Measurements from ENCODE around the gene ATG9B. TPM values are rescaled to one million over a fixed set of nuclear protein-coding genes. Genes with fewer than 3 reads are reported as not detected.

ATG9B gene
- total RNA-seq, 1 donor from 2014 or later = 0.17 TPM

DNA sequence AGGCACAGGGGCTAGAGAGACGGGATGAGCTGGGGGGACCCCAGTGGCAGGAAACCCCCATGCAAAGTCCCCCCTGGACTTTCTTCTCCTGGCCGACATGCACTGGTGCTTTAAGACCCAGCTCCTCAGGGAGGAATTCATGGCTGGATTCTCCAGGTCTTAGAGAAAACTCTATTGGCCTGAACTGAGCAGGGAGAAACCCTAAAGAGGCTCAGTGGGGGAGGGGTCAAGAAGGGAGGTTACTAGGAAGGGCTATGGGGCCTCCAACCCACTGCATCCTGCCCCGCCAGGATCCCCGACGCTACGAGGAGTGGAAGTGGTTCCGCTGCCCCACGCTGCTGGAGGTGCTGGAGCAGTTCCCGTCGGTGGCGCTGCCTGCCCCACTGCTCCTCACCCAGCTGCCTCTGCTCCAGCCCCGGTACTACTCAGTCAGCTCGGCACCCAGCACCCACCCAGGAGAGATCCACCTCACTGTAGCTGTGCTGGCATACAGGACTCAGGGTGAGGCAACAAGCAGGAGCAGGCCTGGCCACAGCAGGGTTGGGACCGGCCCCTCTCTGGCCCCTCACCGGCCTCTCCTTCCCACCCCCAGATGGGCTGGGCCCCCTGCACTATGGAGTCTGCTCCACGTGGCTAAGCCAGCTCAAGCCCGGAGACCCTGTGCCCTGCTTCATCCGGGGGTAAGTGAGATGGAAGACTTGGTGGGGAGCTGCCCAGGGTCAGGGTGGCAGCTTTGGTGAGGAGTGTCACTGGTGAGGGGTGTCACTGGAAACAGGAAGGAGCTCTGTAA lies 13.8 kb downstream of the ATG9B start:
- H3K27me3 ChIP-seq = peaks cover 5% of the 10 kb centered on the region
- ATAC-seq (peak; percentile 57), DNase-seq (no peak)
- H3K4me1 ChIP-seq = peaks cover 19% of the 10 kb centered on the region
- no peaks in the 10 kb centered on the region for H3K36me3 ChIP-seq
- no peak overlapping the region for H3K27ac ChIP-seq
- intact Hi-C loops (cut with DNase I) = no loop called here
- no peaks in the 10 kb centered on the region for H3K9me3 ChIP-seq
- H3K4me3 ChIP-seq = no peak overlapping the region
- TF ChIP-seq CTCF (IDR thresholded peaks at IDR 0.05) = no peak

- Histone ChIP-seq H3K27me3 (peaks cover 5% of the 10 kb centered on the region), H3K9me3 (no peaks in the 10 kb centered on the region), H3K27ac (no peak overlapping the region), H3K4me3 (no peak overlapping the region), H3K4me1 (peaks cover 19% of the 10 kb centered on the region), H3K36me3 (no peaks in the 10 kb centered on the region)
- no peak for ATAC-seq
- no peak for DNase-seq
- no peak for TF ChIP-seq CTCF (IDR thresholded peaks at IDR 0.05)
- intact Hi-C loops (cut with DNase I) = no loop called here
Measured at GRCh38 chr7:151010037-151010306, 14.3 kb downstream of the ATG9B start.

- Histone ChIP-seq H3K4me3 (no peak overlapping the region), H3K27ac (no peak overlapping the region), H3K27me3 (peaks cover 5% of the 10 kb centered on the region), H3K36me3 (no peaks in the 10 kb centered on the region), H3K4me1 (peaks cover 19% of the 10 kb centered on the region), H3K9me3 (no peaks in the 10 kb centered on the region)
- TF ChIP-seq CTCF (IDR thresholded peaks at IDR 0.05) = no peak
- DNase-seq (no peak), ATAC-seq (no peak)
- intact Hi-C loops (cut with DNase I) = no loop called here
Measured at GRCh38 chr7:151009327-151010036, 14.8 kb downstream of the ATG9B start.

GRCh38 chr7:151008511-151009323 lies 15.6 kb downstream of the ATG9B start:
- Histone ChIP-seq H3K27ac (no peak overlapping the region), H3K9me3 (no peaks in the 10 kb centered on the region), H3K4me3 (peak overlapping the region; percentile 24), H3K4me1 (peaks cover 19% of the 10 kb centered on the region), H3K36me3 (no peaks in the 10 kb centered on the region), H3K27me3 (peaks cover 5% of the 10 kb centered on the region)
- peak; percentile 65 for ATAC-seq
- peak; percentile 83 for DNase-seq
- intact Hi-C loops (cut with DNase I) = no loop called here
- peak; percentile 74 for TF ChIP-seq CTCF (IDR thresholded peaks at IDR 0.05)

DNA sequence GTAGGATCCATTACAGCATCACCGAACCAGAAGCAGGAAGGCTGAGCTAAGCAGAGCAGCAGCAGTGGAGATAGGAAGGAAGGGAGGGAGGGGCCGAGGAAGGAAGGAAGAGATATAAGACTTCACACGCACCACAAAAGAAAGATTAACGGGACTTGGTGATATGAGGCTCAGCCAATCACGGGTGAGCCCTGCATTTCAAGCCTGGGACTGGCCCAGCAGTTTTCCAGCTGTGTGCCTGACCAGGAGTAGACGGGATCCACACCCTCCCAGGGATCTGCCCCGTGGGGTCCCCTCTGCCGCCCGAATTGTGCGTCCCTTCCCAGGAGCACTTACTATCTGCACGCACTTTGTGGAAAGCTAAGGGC lies 16.2 kb downstream of the ATG9B start:
- peaks cover 19% of the 10 kb centered on the region for H3K4me1 ChIP-seq

More for the DNA sequence above, 16.2 kb downstream of the ATG9B start:
- intact Hi-C loops (cut with DNase I) = no loop called here
- H3K27me3 ChIP-seq = no peaks in the 10 kb centered on the region
- ATAC-seq (no peak), DNase-seq (no peak)
- peak overlapping the region; percentile 24 for H3K4me3 ChIP-seq
- H3K36me3 ChIP-seq = no peaks in the 10 kb centered on the region
- no peaks in the 10 kb centered on the region for H3K9me3 ChIP-seq
- H3K27ac ChIP-seq = no peak overlapping the region
- TF ChIP-seq CTCF (IDR thresholded peaks at IDR 0.05) = no peak
